Astrocyte (in vitro differentiated cells and primary cell): ENCODE data around the gene TMEM217.

Source experiments
- EZH2 ChIP-seq: IDR thresholded peaks from 2 replicates; pipeline ENCODE4 v1.6.1; 2012; ENCODE audit warnings: mild to moderate bottlenecking, low read length, inconsistent platforms; ENCODE audit not compliant: insufficient read depth
- TF ChIP-seq, protein P1 (sequence below): IDR thresholded peaks from 2 replicates; pipeline ENCODE4 v1.5.1; 2011; ENCODE audit warnings: low read depth, mild to moderate bottlenecking, inconsistent platforms, low read length, moderate library complexity; ENCODE audit not compliant: insufficient read depth

DNA sequence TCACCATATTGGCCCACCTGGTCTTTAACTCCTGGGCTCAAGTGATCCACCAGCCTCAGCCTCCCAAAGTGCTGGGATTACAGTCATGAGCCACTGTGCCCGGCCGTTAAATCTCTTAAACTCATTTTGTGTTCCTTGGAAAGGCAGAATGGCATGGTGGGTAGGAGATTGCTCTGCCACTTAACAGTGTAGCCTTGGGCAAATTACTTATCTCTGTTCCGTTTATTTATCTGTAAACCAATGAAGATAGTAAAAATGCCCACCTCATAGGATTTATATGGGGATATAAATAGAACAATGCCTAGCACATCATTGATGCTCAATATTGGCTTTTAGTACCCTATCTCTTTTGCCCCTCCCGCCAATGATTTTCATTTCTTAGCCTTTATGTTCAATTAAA lies 95.2 kb downstream of the TMEM217 start:
- TF ChIP-seq, protein P1, sequence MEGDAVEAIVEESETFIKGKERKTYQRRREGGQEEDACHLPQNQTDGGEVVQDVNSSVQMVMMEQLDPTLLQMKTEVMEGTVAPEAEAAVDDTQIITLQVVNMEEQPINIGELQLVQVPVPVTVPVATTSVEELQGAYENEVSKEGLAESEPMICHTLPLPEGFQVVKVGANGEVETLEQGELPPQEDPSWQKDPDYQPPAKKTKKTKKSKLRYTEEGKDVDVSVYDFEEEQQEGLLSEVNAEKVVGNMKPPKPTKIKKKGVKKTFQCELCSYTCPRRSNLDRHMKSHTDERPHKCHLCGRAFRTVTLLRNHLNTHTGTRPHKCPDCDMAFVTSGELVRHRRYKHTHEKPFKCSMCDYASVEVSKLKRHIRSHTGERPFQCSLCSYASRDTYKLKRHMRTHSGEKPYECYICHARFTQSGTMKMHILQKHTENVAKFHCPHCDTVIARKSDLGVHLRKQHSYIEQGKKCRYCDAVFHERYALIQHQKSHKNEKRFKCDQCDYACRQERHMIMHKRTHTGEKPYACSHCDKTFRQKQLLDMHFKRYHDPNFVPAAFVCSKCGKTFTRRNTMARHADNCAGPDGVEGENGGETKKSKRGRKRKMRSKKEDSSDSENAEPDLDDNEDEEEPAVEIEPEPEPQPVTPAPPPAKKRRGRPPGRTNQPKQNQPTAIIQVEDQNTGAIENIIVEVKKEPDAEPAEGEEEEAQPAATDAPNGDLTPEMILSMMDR = no peak
- no peak for TF ChIP-seq EZH2
